HG03039 (cell line): ENCODE results near the gene EAPP.
"Not testable (repeated sequence)": the region's sequence is repeated elsewhere in the genome, so short reads cannot be mapped to it uniquely, and the experiment has no call there.

Source experiments
- ATAC-seq: cut with Tn5 transposase; IDR thresholded peaks from one replicate; pipeline ENCODE4 v1.9.1; 2021; ENCODE audit warnings: mild to moderate bottlenecking, moderate library complexity; ENCODE audit not compliant: unreplicated experiment

The EAPP gene

GRCh38 chr14:34488528-34488927 is 51.0 kb downstream of the EAPP start:
- ATAC-seq: no peak

GRCh38 chr14:34484726-34485125 is 54.8 kb downstream of the EAPP start:
- ATAC-seq: no peak

DNA sequence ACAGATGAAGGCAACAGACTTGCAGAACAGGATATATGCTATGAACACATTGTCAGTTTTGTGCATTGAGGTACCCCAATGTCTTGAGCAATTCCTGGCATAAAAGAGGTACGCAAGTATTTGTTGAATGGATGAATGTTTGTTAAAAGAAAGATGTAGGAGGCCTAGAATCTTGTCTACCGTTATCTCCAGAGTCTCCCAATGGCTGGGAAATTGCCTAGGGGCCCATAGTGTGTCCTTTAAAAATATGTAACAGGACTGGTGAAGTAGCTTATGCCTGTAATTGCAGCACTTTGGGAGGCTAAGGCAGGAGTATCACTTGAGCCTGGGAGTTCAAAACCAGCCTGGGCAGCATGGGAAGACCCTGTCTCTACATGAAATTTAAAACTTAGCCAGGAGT is 57.0 kb downstream of the EAPP start:
- no peak for ATAC-seq

DNA sequence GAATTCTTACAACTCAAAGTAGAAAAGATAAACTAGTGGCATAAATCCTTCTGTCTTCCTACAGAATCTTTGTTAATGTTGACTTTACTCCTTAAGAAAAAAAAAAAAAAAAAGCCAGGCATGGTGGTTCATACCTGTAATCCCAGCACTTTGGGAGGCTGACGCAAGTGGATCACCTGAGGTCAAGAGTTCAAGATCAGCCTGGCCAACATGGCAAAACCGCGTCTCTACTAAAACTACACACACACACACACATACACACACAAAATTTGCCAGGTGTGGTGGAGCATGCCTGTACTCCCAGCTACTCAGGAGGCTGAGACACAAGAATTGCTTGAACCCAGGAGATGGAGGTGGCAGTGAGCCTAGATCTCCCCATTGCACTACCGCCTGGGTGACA is 59.8 kb downstream of the EAPP start:
- ATAC-seq: no peak

DNA sequence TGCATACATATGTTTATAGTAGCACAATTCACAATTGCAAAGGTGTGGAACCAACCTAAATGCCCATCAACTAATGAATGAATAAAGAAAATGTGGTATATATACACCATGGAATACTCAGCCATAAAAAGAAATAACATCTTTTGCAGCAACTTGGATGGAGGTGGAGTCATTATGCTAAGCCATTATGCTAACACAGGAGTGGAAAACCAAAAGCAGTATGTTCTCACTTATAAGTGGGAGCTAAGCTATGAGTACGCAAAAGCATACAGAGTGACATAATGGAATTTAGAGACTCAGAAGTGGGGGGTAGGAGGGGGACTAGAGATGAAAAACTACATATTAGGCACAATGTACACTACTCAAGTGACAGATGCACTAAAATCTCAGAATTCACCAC is 61.2 kb downstream of the EAPP start:
- ATAC-seq: no peak

DNA sequence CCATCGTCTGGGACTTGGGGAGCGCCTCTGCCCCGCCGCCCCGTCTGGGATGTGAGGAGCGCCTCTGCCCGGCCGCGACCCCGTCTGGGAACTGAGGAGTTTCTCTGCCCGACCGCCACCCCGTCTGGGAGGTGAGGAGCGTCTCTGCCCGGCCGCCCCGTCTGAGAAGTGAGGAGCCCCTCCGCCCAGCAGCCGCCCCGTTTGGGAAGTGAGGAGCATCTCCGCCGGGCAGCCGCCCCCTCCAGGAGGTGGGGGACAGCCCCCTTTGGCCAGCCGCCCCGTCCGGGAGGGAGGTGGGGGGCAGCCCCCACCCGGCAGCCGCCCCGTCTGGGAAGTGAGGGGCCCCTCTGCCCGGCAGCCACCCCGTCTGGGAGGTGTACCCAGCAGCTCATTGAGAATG is 63.5 kb downstream of the EAPP start:
- not testable (repeated sequence) for ATAC-seq

GRCh38 chr14:34475163-34475562 is 64.3 kb downstream of the EAPP start:
- no peak for ATAC-seq

- ATAC-seq: no peak
Observed at GRCh38 chr14:34474187-34474679, 65.3 kb downstream of the EAPP start.

- no peak for ATAC-seq
Observed at GRCh38 chr14:34472706-34473279, 66.7 kb downstream of the EAPP start.

DNA sequence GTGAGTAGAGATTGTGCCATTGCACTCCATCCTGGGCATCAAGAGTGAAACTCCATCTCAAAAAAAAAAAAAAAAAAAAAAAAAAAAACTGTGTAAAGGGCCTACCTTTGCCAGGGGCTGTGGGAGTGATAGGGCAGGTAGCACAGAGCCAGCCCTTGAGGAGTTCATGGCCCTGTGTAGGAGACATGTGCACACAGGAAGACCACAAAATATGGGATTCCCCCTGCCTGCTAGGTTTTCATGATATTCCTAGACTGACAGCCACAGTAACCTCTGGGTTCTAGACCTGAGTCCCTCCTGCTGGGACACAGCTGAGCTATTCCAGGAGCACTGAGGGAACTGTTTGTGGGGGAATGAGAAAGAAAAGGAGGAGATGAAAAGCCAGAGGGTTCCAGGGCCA is 69.2 kb downstream of the EAPP start:
- no peak for ATAC-seq

DNA sequence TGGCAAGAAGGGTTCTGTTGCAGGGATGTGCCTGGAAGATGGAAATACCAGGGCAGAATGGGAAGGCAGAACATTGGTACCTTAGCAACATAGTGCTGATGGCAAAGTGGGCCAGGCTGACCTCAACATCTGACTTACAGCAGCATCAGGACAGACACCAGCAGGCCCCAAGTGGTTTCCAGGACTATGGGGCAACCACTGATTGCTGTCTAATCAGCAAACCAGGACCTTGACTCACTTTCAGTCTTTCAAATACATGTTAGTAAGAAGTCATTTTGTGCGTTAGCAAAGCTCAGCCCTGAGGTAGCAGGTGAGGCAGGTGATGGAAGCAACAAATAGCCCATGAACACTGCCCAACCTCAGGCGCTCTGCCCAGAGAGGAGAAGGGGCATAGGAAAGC is 72.8 kb downstream of the EAPP start:
- no peak for ATAC-seq
